ENCODE results near the gene VSIG4.
A peak's percentile ranks its signal among the peaks of the same experiment; 100 is the strongest.

VSIG4 gene

DNA sequence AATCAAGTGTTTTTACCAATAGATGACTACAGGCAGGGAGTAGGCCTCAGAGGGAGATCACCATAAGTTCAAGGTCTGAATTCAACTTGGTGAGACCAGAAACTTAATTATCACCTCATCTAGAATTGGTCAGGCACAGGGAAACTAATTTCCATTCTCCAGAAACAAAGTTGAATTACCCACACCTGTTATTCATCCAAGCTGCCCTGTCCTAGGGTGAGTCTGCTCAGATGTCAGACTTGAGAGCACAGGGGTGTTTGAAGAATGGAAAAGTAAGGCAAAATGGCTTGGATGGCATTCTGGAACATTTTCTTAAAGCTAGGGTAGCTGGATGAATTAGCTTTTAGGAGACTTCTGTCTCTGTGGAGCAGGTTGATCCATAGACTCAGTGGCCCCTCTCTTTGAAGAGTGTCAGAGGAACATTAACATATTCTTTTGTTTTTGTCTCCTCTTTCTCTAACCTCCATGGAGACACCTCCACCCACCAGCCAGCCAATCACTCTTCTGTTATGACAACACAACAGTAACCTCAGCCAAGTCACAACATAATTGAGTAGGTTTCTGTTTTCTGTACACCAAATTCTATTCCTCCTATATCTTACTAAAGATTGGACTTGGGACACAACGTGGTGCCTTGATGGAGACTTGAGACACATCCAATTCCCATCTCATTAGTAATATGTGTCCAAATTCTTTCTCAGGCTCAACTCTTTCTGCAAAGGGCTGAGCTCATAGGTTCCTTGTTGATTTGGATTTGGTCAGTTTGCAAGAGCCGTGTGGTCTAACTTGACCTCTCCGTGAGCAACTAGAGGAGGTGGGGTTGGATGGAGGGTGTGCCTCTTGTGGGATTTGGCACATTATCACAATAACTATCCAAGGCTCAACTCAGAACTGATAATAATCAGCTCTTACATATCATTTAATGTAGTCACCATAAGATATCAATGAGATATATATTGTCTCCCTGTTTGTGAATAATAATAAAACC lies 45.1 kb downstream of the VSIG4 start:
- no peak for DNase-seq (ENCODE audit: low read depth)
- TF ChIP-seq, protein P1, sequence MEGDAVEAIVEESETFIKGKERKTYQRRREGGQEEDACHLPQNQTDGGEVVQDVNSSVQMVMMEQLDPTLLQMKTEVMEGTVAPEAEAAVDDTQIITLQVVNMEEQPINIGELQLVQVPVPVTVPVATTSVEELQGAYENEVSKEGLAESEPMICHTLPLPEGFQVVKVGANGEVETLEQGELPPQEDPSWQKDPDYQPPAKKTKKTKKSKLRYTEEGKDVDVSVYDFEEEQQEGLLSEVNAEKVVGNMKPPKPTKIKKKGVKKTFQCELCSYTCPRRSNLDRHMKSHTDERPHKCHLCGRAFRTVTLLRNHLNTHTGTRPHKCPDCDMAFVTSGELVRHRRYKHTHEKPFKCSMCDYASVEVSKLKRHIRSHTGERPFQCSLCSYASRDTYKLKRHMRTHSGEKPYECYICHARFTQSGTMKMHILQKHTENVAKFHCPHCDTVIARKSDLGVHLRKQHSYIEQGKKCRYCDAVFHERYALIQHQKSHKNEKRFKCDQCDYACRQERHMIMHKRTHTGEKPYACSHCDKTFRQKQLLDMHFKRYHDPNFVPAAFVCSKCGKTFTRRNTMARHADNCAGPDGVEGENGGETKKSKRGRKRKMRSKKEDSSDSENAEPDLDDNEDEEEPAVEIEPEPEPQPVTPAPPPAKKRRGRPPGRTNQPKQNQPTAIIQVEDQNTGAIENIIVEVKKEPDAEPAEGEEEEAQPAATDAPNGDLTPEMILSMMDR (conservative IDR thresholded peaks at IDR 0.05; ENCODE audit: low read length): no peak
- H3K4me3 ChIP-seq (ENCODE audit: low read length): no peak overlapping the region

DNA sequence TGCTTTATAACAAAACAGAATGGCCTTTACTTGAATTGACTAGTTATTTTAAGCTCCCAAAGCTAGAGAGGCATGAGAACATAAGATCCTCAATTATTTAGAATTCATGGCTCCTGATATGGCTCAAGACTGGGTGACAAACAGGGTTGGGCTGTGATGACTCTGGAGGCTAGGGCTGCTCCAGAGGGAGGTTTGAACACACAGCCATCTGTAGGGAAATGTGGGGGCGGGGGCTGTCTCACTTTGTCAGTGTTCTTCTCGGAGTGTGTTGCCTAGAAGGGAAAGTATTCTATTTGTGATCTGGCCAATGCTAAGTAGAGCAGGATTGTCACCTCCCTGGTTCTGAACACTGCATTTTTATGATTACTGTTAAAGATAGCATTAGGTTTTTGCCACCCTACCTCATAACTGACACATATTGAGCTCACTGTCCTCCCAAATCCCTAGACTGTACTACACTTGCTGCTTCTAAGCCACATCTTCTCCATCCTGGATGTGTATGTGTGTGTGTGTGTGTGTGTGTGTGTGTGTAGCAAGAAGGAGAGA lies 45.9 kb downstream of the VSIG4 start:
- no peak overlapping the region for H3K4me3 ChIP-seq (ENCODE audit: low read length)
- TF ChIP-seq, protein P1 (conservative IDR thresholded peaks at IDR 0.05; ENCODE audit: low read length): no peak
- no peak for DNase-seq (ENCODE audit: low read depth)

DNA sequence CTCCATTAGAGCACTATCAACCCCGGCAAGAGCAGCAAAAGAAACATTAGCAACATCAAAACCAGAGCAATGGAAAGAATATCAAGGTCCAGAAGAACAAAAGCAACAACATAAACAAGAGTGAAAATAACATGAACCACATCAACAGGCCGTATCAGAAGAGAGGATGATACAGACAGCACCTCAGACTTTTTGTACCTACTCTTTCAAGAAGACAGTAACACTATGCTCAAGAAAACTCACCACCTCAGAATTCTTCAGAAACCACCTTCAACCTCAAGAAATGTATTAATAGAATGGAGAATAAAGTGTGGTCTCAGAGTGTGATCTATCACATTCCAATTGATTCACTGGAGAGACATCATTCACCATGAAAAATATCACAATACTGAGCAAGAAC lies 46.5 kb downstream of the VSIG4 start:
- DNase-seq (ENCODE audit: low read depth): no peak
- TF ChIP-seq, protein P1 (conservative IDR thresholded peaks at IDR 0.05; ENCODE audit: low read length): no peak
- H3K4me3 ChIP-seq (ENCODE audit: low read length): no peak overlapping the region

DNA sequence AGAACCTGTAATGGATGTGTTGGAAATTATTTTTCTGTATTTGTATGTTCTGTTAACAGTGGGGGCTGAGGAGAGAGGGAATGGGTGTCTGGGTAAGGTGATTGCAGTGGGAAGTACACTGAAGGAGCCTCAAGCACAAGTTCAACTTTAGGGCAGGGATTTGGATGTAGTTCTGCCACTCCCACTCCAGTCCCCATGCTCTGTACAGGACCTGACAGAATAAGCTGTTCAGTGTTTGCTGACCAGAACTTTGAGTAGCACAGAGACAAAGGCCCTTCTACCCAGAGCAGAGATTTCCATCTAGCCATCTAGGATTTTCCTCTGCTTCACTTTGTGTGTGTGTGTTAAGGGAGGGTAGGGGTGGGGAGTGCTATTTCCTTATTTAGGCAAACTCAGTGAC lies 49.2 kb downstream of the VSIG4 start:
- TF ChIP-seq, protein P1 (conservative IDR thresholded peaks at IDR 0.05; ENCODE audit: low read length): no peak
- no peak for DNase-seq (ENCODE audit: low read depth)
- no peak overlapping the region for H3K4me3 ChIP-seq (ENCODE audit: low read length)

DNA sequence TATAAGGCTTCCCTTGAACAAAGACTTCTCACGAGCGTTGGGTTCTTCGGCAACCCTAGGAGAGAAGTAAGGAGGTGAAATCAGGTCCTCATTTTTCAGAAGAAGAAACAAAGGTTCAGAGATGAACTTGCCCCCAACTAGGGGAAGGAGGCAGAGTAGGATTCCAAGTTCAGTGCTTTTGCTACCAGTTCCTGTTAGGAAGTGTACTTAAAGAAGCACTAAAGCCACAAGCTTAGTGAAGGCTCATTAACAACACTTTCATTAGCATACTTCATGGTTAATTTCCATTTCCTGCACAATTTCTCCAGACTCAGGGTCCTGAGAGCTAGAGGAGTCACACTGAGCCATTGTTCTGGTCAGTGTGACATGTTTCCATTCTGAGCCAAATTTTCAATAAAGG lies 52.1 kb downstream of the VSIG4 start:
- no peak for DNase-seq (ENCODE audit: low read depth)
- H3K4me3 ChIP-seq (ENCODE audit: low read length): no peak overlapping the region
- TF ChIP-seq, protein P1 (conservative IDR thresholded peaks at IDR 0.05; ENCODE audit: low read length): no peak

DNA sequence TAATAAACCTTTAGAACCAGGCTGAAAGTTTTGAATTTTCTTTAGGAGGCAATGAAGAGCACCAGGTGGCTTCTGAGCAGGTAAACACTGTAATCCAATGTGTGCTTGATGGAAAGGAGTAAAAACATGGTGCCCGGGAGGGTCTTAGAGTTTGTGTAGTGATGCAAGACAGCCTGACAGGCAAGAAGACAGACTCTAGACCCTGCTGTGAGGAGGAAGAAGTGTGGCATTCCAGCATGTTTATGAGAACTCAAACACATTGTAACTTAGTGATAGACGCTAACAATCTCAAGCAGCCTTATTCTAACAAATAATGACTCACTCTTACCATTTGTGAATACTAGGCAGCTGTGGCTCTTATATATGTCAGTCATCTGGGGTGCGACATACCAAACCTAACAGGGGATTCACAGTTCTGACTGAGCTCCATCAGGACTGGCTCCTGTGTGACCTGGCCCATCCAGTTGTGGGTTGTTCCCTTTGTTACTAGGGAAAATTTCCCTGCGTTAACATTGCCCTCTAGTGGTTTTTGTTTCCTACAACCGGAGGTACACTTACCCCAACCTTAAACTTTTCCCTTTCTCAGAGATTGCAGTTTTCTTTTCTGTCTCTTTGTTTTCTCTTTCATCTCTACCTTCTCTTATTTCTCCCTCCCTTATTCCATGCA lies 53.8 kb downstream of the VSIG4 start:
- H3K4me3 ChIP-seq (ENCODE audit: low read length): no peak overlapping the region
- TF ChIP-seq, protein P1 (conservative IDR thresholded peaks at IDR 0.05; ENCODE audit: low read length): peak; percentile 65
- peak; percentile 41 for DNase-seq (ENCODE audit: low read depth)
